ENCODE results near the gene GAS2L2.

GAS2L2 gene

GRCh38 chr17:35728551-35728950, 24.5 kb downstream of the GAS2L2 start:
- POLR2A ChIA-PET, result no interaction called here
- no peak for TF ChIP-seq CTCF (IDR thresholded peaks at IDR 0.05; ENCODE audit: control extremely low read depth, extremely low read depth, low read depth, missing control alignments)
- CTCF ChIA-PET, result interaction anchor here (0.8 to 2.5 kb wide), 3 partner anchors 19 to 115 kb away, joined by 3 to 16 read pairs (median 3); no protein-coding TSS in a partner anchor

GRCh38 chr17:35727635-35728034, 25.4 kb downstream of the GAS2L2 start:
- CTCF ChIA-PET, result interaction anchor here (1.5 to 2.5 kb wide), 2 partner anchors 20 to 85 kb away, joined by 3 to 16 read pairs; no protein-coding TSS in a partner anchor

More at GRCh38 chr17:35728551-35728950, 24.5 kb downstream of the GAS2L2 start:
- DNase-seq (ENCODE audit: extremely low spot score), result no peak

GRCh38 chr17:35726953-35727460, 26.0 kb downstream of the GAS2L2 start:
- no peak for TF ChIP-seq CTCF (IDR thresholded peaks at IDR 0.05; ENCODE audit: control extremely low read depth, extremely low read depth, low read depth, missing control alignments)
- no peak for DNase-seq (ENCODE audit: extremely low spot score)
- CTCF ChIA-PET, result interaction anchor here (1.0 to 2.5 kb wide), 4 partner anchors 9 to 86 kb away, joined by 3 to 16 read pairs (median 4); no protein-coding TSS in a partner anchor
- POLR2A ChIA-PET, result no interaction called here

More at GRCh38 chr17:35727635-35728034, 25.4 kb downstream of the GAS2L2 start:
- no peak for TF ChIP-seq CTCF (IDR thresholded peaks at IDR 0.05; ENCODE audit: control extremely low read depth, extremely low read depth, low read depth, missing control alignments)
- POLR2A ChIA-PET, result interaction anchor here (0.7 kb wide), 1 partner anchor 29 kb away, joined by 3 read pairs; no protein-coding TSS in a partner anchor
- DNase-seq (ENCODE audit: extremely low spot score), result no peak

- POLR2A ChIA-PET, result interaction anchor here (0.6 kb wide), 1 partner anchor 732 kb away, joined by 12 read pairs; no protein-coding TSS in a partner anchor
- TF ChIP-seq CTCF (IDR thresholded peaks at IDR 0.05; ENCODE audit: control extremely low read depth, extremely low read depth, low read depth, missing control alignments), result no peak
- no peak for DNase-seq (ENCODE audit: extremely low spot score)
- CTCF ChIA-PET, result interaction anchor here (1.0 to 2.5 kb wide), 4 partner anchors 9 to 113 kb away, joined by 3 to 16 read pairs (median 4); no protein-coding TSS in a partner anchor
Observed at GRCh38 chr17:35726127-35726952, 26.7 kb downstream of the GAS2L2 start.

- ChIA-PET CTCF (interaction anchor here (1.3 to 1.6 kb wide), 2 partner anchors 8 to 113 kb away, joined by 3 read pairs; no protein-coding TSS in a partner anchor), POLR2A (interaction anchor here (0.6 kb wide), 1 partner anchor 731 kb away, joined by 12 read pairs; no protein-coding TSS in a partner anchor)
- TF ChIP-seq CTCF (IDR thresholded peaks at IDR 0.05; ENCODE audit: control extremely low read depth, extremely low read depth, low read depth, missing control alignments), result no peak
- no peak for DNase-seq (ENCODE audit: extremely low spot score)
Observed at GRCh38 chr17:35725802-35726126, 27.3 kb downstream of the GAS2L2 start.

- no peak for DNase-seq (ENCODE audit: extremely low spot score)
- TF ChIP-seq CTCF (IDR thresholded peaks at IDR 0.05; ENCODE audit: control extremely low read depth, extremely low read depth, low read depth, missing control alignments), result no peak
- CTCF ChIA-PET, result interaction anchor here (1.6 to 3.7 kb wide), 3 partner anchors 23 to 112 kb away, joined by 3 to 15 read pairs (median 15); no protein-coding TSS in a partner anchor
- POLR2A ChIA-PET, result no interaction called here
Observed at GRCh38 chr17:35725058-35725457, 28.0 kb downstream of the GAS2L2 start.

All from GM10248 (cell line).